SH-SY5Y (cell line): ENCODE measurements around the gene SKIC8.

Source experiments
- GATA2 ChIP-seq: IDR thresholded peaks from 2 replicates; pipeline ENCODE4 v1.6.1; 2011; ENCODE audit warnings: mild to moderate bottlenecking, low read depth, low read length
- GATA3 ChIP-seq: IDR thresholded peaks from 2 replicates; pipeline ENCODE4 v1.6.1; 2011; ENCODE audit warnings: low read depth, mild to moderate bottlenecking, low read length, moderate library complexity

GRCh38 chr15:78241017-78241416 is 58.4 kb downstream of the SKIC8 start:
- TF ChIP-seq GATA3 (no peak), GATA2 (no peak)
